GM18951 (cell line): ENCODE measurements around the gene MAP6.

Source experiments
- POLR2A ChIP-seq: IDR thresholded peaks from 4 replicates; pipeline ENCODE4 v1.6.1; 2011; ENCODE audit warnings: mild to moderate bottlenecking; ENCODE audit not compliant: insufficient read length, insufficient read depth; ENCODE audit errors: extremely low read depth
- in situ Hi-C: fragments of 300-500 bp; cut with MboI; formaldehyde crosslinking; loops from one replicate; pipeline ENCODE4 v1.12.0; 2022; ENCODE audit warnings: low sequenced_read_pairs, mixed read lengths, inconsistent platforms; ENCODE audit not compliant: unreplicated experiment

MAP6 gene

DNA sequence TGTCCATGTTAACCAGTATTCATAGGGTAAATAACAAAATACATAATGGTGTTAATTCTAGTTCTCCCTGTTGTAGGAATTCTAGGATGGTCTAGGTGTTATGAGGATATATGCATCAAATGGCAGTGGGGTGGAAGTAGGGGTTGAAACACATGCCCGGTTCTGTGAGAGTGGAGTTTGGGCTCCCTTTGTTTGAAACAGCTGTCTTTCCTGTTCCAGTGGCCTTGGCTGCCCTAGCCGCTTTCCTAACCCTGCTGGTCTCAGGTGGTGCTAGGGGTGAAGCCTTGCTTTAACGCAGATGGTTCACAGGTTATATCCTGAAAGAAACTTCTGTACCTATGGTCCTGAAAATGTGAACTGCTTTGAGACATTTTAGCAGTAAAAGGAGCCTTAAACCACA lies 68.5 kb downstream of the MAP6 start:
- no peak for TF ChIP-seq POLR2A
- in situ Hi-C loops, result no loop called here

DNA sequence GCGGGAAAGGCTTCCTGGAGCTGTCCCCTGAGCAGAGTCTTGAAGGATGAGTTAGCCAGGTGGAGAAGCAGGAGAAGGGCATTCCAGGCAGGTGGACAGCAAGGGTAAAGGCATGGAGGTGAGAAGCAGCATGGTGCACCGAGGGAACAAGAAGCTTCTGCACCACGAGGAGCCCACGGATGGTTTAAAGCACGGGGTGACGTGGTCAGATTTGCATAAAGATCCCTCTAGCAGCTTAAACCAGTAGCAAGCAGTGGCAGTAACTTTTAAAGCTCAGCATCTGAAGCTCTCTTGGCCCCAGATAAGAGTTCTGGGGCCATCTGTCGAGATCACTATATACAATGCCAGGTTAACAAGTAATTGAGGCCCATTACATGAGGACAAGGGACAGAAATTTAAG lies 69.9 kb downstream of the MAP6 start:
- no peak for TF ChIP-seq POLR2A
- in situ Hi-C loops, result no loop called here

DNA sequence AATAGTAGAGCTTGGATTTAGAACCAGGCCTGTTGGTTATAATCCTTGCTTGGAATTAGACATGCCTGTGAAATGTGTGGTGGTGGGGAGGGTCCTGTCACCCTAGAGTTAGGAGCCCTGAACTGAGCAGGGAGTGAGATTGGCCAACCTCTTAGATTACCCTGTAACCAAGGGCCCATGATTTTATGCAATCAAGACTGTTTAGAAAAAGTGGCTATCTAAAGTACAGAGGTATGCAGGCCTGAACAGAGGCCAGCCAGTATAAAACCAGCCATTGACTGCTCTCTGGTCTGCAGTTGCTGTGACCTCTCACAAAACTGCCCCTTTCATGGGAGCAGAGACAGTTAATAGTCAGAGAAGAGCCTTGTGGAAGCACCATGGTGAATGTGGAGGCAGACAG lies 70.6 kb downstream of the MAP6 start:
- TF ChIP-seq POLR2A, result no peak
- in situ Hi-C loops, result no loop called here

DNA sequence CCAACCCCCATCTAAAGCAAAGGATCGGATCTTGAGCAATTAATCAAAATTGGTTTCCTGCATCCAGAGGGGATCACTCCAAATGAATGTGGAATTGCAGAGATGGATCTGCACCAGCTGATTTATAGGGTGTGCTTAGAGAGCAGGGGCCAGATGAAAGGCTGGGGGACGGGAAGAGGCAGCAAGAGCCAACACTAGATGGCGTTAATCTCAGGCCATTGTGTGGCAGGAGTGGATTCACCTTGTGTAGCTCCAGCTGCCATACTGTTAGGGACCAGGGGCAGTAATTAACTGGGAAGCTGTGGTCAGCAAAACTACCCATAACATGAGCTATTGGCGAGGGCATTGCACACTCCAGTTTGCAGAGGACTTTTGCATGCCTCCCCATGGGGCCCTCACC lies 71.2 kb downstream of the MAP6 start:
- TF ChIP-seq POLR2A, result no peak
- in situ Hi-C loops, result no loop called here

DNA sequence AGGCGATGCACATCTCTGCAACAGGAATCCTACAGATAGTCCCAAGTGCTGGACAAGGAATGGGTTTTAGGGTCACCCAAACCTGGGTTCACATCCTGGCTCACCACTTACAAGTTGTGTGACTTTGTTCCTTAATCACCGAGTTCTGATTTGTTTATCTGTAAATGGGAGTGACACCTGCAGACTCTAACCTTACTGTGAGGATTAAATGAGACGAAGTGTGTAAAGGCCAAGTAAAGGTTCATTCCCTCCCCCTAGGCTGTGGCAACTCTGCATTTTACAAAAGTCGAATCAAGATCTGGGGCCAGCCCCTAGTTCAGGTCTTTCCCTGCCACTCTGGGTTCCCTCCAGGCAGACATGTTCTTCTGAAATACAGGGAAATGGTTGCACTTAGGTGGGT lies 71.9 kb downstream of the MAP6 start:
- TF ChIP-seq POLR2A, result no peak
- in situ Hi-C loops, result no loop called here

DNA sequence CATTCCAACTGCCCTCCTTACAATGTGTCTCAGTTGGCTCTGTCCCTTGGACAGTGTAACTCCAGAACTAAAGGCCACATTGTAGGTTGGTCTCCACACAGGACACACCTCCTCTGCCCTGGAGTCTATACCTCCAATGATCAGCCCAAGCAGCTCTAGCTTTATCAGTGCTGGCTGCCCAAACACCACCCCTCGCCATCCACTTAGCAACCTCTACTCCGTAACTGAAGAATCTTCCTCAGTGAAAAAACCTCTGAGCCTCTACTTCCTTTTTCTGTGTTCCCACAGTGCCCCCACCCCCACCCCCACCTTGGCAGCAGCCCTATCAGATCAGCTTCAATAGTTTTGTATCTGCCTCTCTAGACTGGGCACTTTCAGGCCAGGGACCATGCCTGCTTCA lies 73.4 kb downstream of the MAP6 start:
- in situ Hi-C loops, result no loop called here
- no peak for TF ChIP-seq POLR2A

DNA sequence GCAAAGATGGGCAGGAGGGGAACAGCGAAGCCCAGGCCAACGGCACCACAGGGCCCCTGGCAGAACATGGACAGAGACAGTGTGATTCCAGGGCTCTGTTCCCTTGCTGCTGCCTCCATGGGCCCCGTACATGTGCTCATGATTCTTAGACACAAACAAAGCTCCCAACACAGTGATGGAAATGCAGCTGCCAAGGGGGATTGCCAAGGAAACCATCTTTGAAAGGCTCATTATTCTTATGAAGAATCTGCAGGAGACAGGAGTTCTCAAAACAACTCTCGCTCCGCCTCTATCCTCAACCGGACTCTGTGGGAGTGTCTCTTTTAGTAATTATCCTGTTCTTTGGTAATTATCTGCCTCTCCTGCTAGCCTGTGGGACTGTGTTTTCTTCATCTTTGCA lies 74.6 kb downstream of the MAP6 start:
- in situ Hi-C loops, result no loop called here
- TF ChIP-seq POLR2A, result no peak

DNA sequence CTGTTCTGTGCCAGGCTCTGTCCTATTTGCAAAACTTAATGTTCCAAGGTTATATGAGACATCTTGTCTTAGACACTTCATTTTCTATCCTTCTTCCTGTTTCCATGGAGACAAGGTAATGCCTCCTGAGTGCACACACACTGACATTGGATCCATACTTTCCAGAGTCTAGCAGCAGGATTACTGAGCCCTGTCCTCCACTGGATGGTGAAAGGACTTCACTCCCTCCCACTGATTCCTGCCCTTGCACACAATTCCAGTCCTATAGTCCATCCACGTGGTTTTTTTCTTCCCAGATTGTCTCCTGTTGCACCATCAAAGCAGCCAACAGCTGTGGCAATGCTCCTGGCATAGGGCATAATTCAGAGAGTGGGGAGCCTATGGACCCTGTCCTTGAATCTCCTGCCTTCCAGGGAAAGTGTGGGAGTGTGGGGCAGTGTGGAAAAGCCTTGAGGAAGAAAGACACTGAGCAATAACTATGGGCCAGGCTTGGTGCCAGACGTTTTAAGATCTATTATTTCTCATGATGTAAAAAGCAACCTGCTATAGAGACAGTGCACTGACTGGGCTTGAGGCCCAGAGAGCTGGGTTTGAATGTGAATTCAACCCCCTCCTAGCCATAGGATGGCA lies 75.4 kb downstream of the MAP6 start:
- no peak for TF ChIP-seq POLR2A
- in situ Hi-C loops, result no loop called here

DNA sequence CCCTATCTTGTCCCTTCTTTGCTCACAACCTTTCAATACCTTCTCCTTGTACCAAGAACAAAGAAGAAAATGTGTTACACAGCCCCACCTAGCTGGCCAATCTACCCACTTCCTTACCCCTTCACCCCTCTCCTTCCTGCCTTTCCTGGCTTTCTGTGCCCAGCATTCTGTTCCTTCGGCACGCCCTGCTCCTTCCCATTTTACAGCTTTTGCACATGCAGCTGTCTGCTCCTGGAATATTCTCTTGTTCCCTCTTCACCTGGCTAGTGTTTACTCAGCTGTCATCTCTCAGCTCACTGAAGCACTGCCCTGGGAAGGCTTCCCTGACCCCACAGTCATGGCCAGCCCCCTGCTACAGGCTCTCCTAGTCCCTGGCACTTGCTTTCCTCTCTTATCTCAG lies 76.1 kb downstream of the MAP6 start:
- in situ Hi-C loops, result no loop called here
- no peak for TF ChIP-seq POLR2A

DNA sequence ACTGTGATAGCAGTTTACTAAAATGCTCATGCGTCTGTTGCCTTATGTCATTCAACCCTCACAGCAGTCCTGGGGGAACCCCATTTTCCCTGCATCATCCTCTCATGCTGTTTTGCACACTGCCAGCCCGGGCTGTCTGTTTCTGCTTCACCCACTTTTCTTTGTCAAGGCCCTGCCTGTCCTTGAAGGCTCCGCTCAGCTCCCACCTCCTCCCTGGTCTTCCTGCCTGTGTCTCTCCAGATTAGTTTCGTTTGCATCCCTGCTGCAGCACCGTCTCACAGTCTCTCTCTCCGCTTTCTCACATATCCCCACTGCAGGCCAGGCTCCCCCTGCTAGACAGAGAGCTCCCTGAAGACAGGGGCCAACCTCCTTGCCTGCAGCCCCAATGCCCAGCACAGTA lies 76.9 kb downstream of the MAP6 start:
- TF ChIP-seq POLR2A, result no peak
- in situ Hi-C loops, result no loop called here

DNA sequence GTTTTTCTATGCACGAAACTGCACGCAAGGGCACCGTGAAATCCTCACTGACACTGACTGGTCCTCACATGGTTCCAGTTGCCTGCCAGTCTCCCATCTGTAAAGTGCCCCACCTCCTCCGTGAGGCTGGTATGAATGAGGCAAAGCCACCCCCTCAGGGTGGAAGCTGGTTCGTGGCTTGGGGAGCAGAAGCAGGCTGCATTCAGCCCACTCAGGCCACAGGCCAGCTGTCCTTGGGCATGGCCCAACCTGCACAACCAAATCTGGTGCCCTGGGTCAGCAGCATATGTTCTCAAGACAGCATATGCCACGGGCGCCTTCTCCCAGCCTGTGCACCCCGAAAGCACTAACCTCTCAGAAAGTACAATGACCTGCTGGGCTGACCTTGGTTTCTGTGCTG lies 77.5 kb downstream of the MAP6 start:
- in situ Hi-C loops, result no loop called here
- no peak for TF ChIP-seq POLR2A

DNA sequence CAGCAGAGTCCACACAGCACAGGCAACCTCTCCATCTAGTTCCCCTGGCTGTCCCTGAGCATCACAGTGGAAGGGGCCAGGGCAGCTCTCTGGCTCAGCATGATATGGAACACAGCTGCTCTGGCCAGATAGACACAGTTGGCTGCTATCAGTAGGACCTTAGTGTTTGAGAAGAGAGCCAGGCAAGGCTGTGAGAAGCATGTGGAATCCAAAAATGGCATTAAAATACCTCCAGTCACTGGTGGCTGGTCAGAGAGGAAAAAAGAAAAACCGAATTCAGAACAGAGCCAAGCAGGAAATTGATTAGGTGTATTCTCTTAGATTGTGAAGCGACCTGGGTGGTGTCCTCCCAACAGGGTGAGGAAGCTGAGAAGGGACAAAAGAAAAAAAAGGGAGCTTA lies 78.9 kb downstream of the MAP6 start:
- TF ChIP-seq POLR2A, result no peak
- in situ Hi-C loops, result no loop called here

DNA sequence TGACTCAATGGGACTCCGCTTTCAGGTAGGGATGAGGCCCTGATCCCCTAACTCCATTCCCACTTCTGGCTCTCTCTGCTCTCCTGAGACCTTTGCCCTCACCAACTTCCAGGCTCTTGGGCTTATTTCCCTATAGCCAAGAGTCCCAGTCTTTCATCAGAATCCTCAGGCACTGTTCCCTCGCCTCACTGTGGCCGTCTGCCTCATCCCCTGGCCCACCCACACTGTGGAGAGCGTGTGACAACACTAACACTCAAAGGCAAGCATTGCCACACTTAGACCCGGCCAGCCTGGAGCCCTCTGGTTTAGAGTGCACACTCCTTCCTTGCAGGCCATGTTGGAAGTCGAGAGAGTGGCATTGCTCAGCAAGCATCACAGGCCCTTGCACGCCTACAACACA lies 79.8 kb downstream of the MAP6 start:
- TF ChIP-seq POLR2A, result no peak
- in situ Hi-C loops, result no loop called here

DNA sequence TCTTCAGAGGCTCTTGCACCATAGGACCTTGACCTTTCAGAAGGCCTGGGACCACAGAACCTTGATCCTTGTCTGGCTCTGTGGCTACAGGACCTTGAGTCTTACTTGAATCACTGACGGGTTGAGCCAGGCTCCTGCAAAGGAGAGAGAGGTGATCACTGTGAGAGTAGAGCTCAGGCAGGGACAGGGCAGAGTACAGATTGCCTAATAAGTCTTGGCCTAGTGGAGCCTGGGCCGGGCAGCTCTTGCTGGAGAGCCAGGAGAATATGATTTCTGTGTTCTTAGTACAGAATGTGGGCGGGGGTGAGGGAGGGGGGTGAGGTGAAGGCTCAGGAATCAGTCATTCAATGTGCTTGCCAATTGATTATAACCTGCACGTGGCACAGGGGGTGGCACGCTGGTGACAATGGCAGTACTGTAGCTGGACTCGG lies 80.8 kb downstream of the MAP6 start:
- no peak for TF ChIP-seq POLR2A
- in situ Hi-C loops, result no loop called here

DNA sequence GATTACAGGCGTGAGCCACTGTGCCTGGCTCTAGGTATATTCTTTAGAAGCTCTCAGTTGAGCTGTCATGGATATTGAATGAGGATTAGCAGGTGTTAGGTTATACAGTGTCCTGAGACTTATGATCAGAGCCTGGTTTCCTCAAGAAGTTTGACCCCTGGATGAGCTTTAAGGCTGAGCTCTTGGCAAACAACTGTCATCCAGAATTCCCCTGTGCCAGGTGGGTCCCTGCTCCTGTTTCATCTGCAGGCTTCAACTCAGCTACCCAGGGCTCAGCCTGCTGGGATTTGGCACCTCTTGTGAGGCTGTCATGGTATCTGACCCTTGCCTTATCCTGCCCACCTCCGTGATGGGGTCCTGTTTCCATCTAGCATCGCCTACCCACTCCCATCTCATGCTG lies 82.4 kb downstream of the MAP6 start:
- TF ChIP-seq POLR2A, result no peak
- in situ Hi-C loops, result no loop called here
